RWPE2 (cell line): ENCODE measurements around the gene PIGH.

Experiments used
- ATAC-seq: fragments of 200-7000 bp; cut with Tn5 transposase; 3 replicates; pipeline ENCODE4 v1.9.1; 2021; ENCODE audit warnings: low read depth
- DNase-seq: peaks from one replicate; pipeline ENCODE4 v3.0.0-alpha.2; 2020; ENCODE audit warnings: low spot score
- H3K27ac ChIP-seq: fragments of 450-650 bp; 2 replicates; pipeline ENCODE4 v1.5.1; 2017; ENCODE audit warnings: mild to moderate bottlenecking; ENCODE audit not compliant: poor library complexity, severe bottlenecking
- H3K27me3 ChIP-seq: fragments of 250-450 bp; sonication (Bioruptor Pico); 2 replicates; pipeline ENCODE4 v1.5.1; 2021; ENCODE audit warnings: mild to moderate bottlenecking, moderate library complexity; ENCODE audit not compliant: insufficient read depth, poor library complexity, severe bottlenecking
- H3K36me3 ChIP-seq: fragments of 250-450 bp; sonication (Bioruptor Pico); 2 replicates; pipeline ENCODE4 v1.5.1; 2020; ENCODE audit warnings: low read depth, mild to moderate bottlenecking, moderate library complexity
- H3K4me1 ChIP-seq: fragments of 250-450 bp; sonication (Bioruptor Pico); 2 replicates; pipeline ENCODE4 v1.5.1; 2021; ENCODE audit warnings: mild to moderate bottlenecking, moderate library complexity; ENCODE audit not compliant: insufficient read depth, poor library complexity, severe bottlenecking
- H3K4me3 ChIP-seq: fragments of 250-450 bp; sonication (Bioruptor Pico); 2 replicates; pipeline ENCODE4 v1.5.1; 2021; ENCODE audit warnings: mild to moderate bottlenecking, moderate library complexity; ENCODE audit not compliant: severe bottlenecking
- H3K9me3 ChIP-seq: fragments of 250-450 bp; sonication (Bioruptor Pico); 2 replicates; pipeline ENCODE4 v1.5.1; 2021; ENCODE audit warnings: mild to moderate bottlenecking, moderate library complexity; ENCODE audit not compliant: severe bottlenecking
- CTCF ChIP-seq: fragments of 450-650 bp; IDR thresholded peaks from one replicate; pipeline ENCODE4 v1.5.1; 2017; ENCODE audit warnings: mild to moderate bottlenecking, moderate library complexity; ENCODE audit not compliant: poor library complexity, severe bottlenecking

PIGH gene

GRCh38 chr14:67553547-67553946, 46.5 kb downstream of the PIGH start:
- Histone ChIP-seq H3K27me3 (no peaks in the 10 kb centered on the region), H3K27ac (no peak overlapping the region), H3K9me3 (no peaks in the 10 kb centered on the region), H3K4me1 (peaks cover 19% of the 10 kb centered on the region), H3K4me3 (no peak overlapping the region), H3K36me3 (no peaks in the 10 kb centered on the region)
- TF ChIP-seq CTCF: no peak
- ATAC-seq (no peak), DNase-seq (no peak)

GRCh38 chr14:67551940-67552339, 48.1 kb downstream of the PIGH start:
- Histone ChIP-seq H3K27me3 (no peaks in the 10 kb centered on the region), H3K4me3 (no peak overlapping the region), H3K27ac (no peak overlapping the region), H3K9me3 (no peaks in the 10 kb centered on the region), H3K36me3 (no peaks in the 10 kb centered on the region), H3K4me1 (peaks cover 4% of the 10 kb centered on the region)
- DNase-seq (no peak), ATAC-seq (no peak)
- no peak for TF ChIP-seq CTCF

- no peak for ATAC-seq
These were observed 48.9 kb downstream of the PIGH start for GRCh38 chr14:67551123-67551522.

GRCh38 chr14:67549734-67550133, 50.3 kb downstream of the PIGH start:
- Histone ChIP-seq H3K27ac (no peak overlapping the region), H3K9me3 (no peaks in the 10 kb centered on the region), H3K4me3 (no peak overlapping the region), H3K36me3 (peaks cover 4% of the 10 kb centered on the region; the same call in 1 of the 2 replicates), H3K4me1 (no peaks in the 10 kb centered on the region), H3K27me3 (no peaks in the 10 kb centered on the region)
- TF ChIP-seq CTCF: no peak
- DNase-seq (no peak), ATAC-seq (no peak)

More at GRCh38 chr14:67551123-67551522, 48.9 kb downstream of the PIGH start:
- no peaks in the 10 kb centered on the region for H3K4me1 ChIP-seq
- H3K27me3 ChIP-seq: no peaks in the 10 kb centered on the region
- H3K9me3 ChIP-seq: no peaks in the 10 kb centered on the region
- TF ChIP-seq CTCF: no peak
- H3K27ac ChIP-seq: no peak overlapping the region
- H3K4me3 ChIP-seq: no peak overlapping the region
- no peak for DNase-seq
- no peaks in the 10 kb centered on the region for H3K36me3 ChIP-seq

GRCh38 chr14:67547224-67547780, 52.8 kb downstream of the PIGH start:
- no peaks in the 10 kb centered on the region for H3K27me3 ChIP-seq
- H3K36me3 ChIP-seq: peaks cover 4% of the 10 kb centered on the region; the same call in 1 of the 2 replicates
- H3K9me3 ChIP-seq: no peaks in the 10 kb centered on the region
- TF ChIP-seq CTCF: no peak
- no peak overlapping the region for H3K4me3 ChIP-seq
- H3K4me1 ChIP-seq: no peaks in the 10 kb centered on the region
- ATAC-seq (no peak), DNase-seq (no peak)
- H3K27ac ChIP-seq: no peak overlapping the region
